SK-N-MC (cell line): ENCODE results near the gene PRMT7.

Experiments
- EZH2 ChIP-seq: fragments of 200-600 bp; sonication (generic); IDR thresholded peaks from one replicate; pipeline ENCODE4 v1.6.1; 2017; ENCODE audit warnings: antibody characterized with exemption
- FOXP2 ChIP-seq: optimal IDR thresholded peaks from 2 replicates; pipeline ENCODE3; 2011; ENCODE audit warnings: mild to moderate bottlenecking, moderate library complexity; ENCODE audit not compliant: insufficient read depth; ENCODE audit errors: extremely low read length, control extremely low read depth
- POLR2AphosphoS5 ChIP-seq: IDR thresholded peaks from 2 replicates; pipeline ENCODE4 v1.6.1; 2012; ENCODE audit warnings: mild to moderate bottlenecking, low read depth, low read length, borderline replicate concordance

- TF ChIP-seq EZH2 (no peak), POLR2AphosphoS5 (no peak), FOXP2 (no peak)
Observed at GRCh38 chr16:68319185-68319908, 8.5 kb downstream of the PRMT7 start.
